ENCODE measurements around the gene NSMCE1.
A peak's percentile ranks its signal among the peaks of the same experiment; 100 is the strongest.

Gene NSMCE1

GRCh38 chr16:27228621-27229501, 39.7 kb downstream of the NSMCE1 start:
- no peak for DNase-seq

- DNase-seq, result no peak
Measured at GRCh38 chr16:27228045-27228444, 40.5 kb downstream of the NSMCE1 start.

GRCh38 chr16:27226976-27227705, 41.4 kb downstream of the NSMCE1 start:
- DNase-seq, result no peak

- peak; percentile 33 for DNase-seq
Measured at GRCh38 chr16:27226476-27226875, 42.1 kb downstream of the NSMCE1 start.

- peak; percentile 31 for DNase-seq
Measured at GRCh38 chr16:27225536-27226360, 42.8 kb downstream of the NSMCE1 start.

GRCh38 chr16:27224741-27225300, 43.8 kb downstream of the NSMCE1 start:
- DNase-seq, result no peak

- no peak for DNase-seq
Measured at GRCh38 chr16:27224271-27224737, 44.3 kb downstream of the NSMCE1 start.

GRCh38 chr16:27223701-27224100, 44.9 kb downstream of the NSMCE1 start:
- DNase-seq, result no peak

GRCh38 chr16:27223226-27223610, 45.4 kb downstream of the NSMCE1 start:
- no peak for DNase-seq

- DNase-seq, result no peak
Measured at GRCh38 chr16:27222249-27223225, 46.0 kb downstream of the NSMCE1 start.

- DNase-seq, result no peak
Measured at GRCh38 chr16:27221576-27222248, 46.9 kb downstream of the NSMCE1 start.

GRCh38 chr16:27220991-27221390, 47.6 kb downstream of the NSMCE1 start:
- DNase-seq, result no peak

- no peak for DNase-seq
Measured at GRCh38 chr16:27220527-27220926, 48.0 kb downstream of the NSMCE1 start.

GRCh38 chr16:27220120-27220519, 48.5 kb downstream of the NSMCE1 start:
- no peak for DNase-seq

GRCh38 chr16:27219161-27219560, 49.4 kb downstream of the NSMCE1 start:
- no peak for DNase-seq

- no peak for DNase-seq
Measured at GRCh38 chr16:27218756-27219155, 49.8 kb downstream of the NSMCE1 start.

GRCh38 chr16:27217256-27217655, 51.3 kb downstream of the NSMCE1 start:
- no peak for DNase-seq

- no peak for DNase-seq
Measured at GRCh38 chr16:27216297-27216885, 52.2 kb downstream of the NSMCE1 start.

GRCh38 chr16:27215660-27216059, 52.9 kb downstream of the NSMCE1 start:
- no peak for DNase-seq

Measured in DMS79 treated with DMSO at 0.1 percent for 48 hours (cell line).